ENCODE measurements around the gene CYBA.
"Not testable (repeated sequence)": the region's sequence is repeated elsewhere in the genome, so short reads cannot be mapped to it uniquely, and the experiment has no call there.

Gene CYBA

GRCh38 chr16:88681709-88682451 lies 31.0 kb upstream of the CYBA start:
- TF ChIP-seq JUND (IDR thresholded peaks at IDR 0.05; ENCODE audit: low read depth): no peak
- DNase-seq (ENCODE audit: low read depth in 1 of 2, low spot score in 1 of 2): no peak
- in situ Hi-C loops (cut with HindIII; ENCODE audit: low pct_unique_long_range_greater_than_20kb, low sequenced_read_pairs): no loop called here

- in situ Hi-C loops (cut with HindIII; ENCODE audit: low pct_unique_long_range_greater_than_20kb, low sequenced_read_pairs): no loop called here
- DNase-seq (ENCODE audit: low read depth in 1 of 2, low spot score in 1 of 2): peak; percentile 83 to 90
- no peak for TF ChIP-seq JUND (IDR thresholded peaks at IDR 0.05; ENCODE audit: low read depth)
Observed at GRCh38 chr16:88681084-88681680, 30.3 kb upstream of the CYBA start.

- DNase-seq (ENCODE audit: low read depth in 1 of 2, low spot score in 1 of 2): no peak
- in situ Hi-C loops (cut with HindIII; ENCODE audit: low pct_unique_long_range_greater_than_20kb, low sequenced_read_pairs): no loop called here
- no peak for TF ChIP-seq JUND (IDR thresholded peaks at IDR 0.05; ENCODE audit: low read depth)
Observed at GRCh38 chr16:88680554-88681083, 29.8 kb upstream of the CYBA start.

GRCh38 chr16:88678224-88678979 lies 27.5 kb upstream of the CYBA start:
- in situ Hi-C loops (cut with HindIII; ENCODE audit: low pct_unique_long_range_greater_than_20kb, low sequenced_read_pairs): no loop called here
- no peak for TF ChIP-seq JUND (IDR thresholded peaks at IDR 0.05; ENCODE audit: low read depth)
- DNase-seq (ENCODE audit: low read depth in 1 of 2, low spot score in 1 of 2): no peak

GRCh38 chr16:88677721-88678120 lies 26.9 kb upstream of the CYBA start:
- in situ Hi-C loops (cut with HindIII; ENCODE audit: low pct_unique_long_range_greater_than_20kb, low sequenced_read_pairs): no loop called here
- no peak for DNase-seq (ENCODE audit: low read depth in 1 of 2, low spot score in 1 of 2)
- TF ChIP-seq JUND (IDR thresholded peaks at IDR 0.05; ENCODE audit: low read depth): no peak

- in situ Hi-C loops (cut with HindIII; ENCODE audit: low pct_unique_long_range_greater_than_20kb, low sequenced_read_pairs): no loop called here
- no peak for DNase-seq (ENCODE audit: low read depth in 1 of 2, low spot score in 1 of 2)
- TF ChIP-seq JUND (IDR thresholded peaks at IDR 0.05; ENCODE audit: low read depth): no peak
Observed at GRCh38 chr16:88676502-88677242, 25.8 kb upstream of the CYBA start.

GRCh38 chr16:88673716-88674379 lies 23.0 kb upstream of the CYBA start:
- TF ChIP-seq JUND (IDR thresholded peaks at IDR 0.05; ENCODE audit: low read depth): no peak
- in situ Hi-C loops (cut with HindIII; ENCODE audit: low pct_unique_long_range_greater_than_20kb, low sequenced_read_pairs): no loop called here
- no peak for DNase-seq (ENCODE audit: low read depth in 1 of 2, low spot score in 1 of 2)

- in situ Hi-C loops (cut with HindIII; ENCODE audit: low pct_unique_long_range_greater_than_20kb, low sequenced_read_pairs): no loop called here
- peak in 1 of 2 experiments; percentile 44 for DNase-seq (ENCODE audit: low read depth in 1 of 2, low spot score in 1 of 2)
- TF ChIP-seq JUND (IDR thresholded peaks at IDR 0.05; ENCODE audit: low read depth): no peak
Observed at GRCh38 chr16:88672776-88673175, 21.9 kb upstream of the CYBA start.

GRCh38 chr16:88671806-88672205 lies 21.0 kb upstream of the CYBA start:
- DNase-seq (ENCODE audit: low read depth in 1 of 2, low spot score in 1 of 2): no peak
- TF ChIP-seq JUND (IDR thresholded peaks at IDR 0.05; ENCODE audit: low read depth): no peak
- in situ Hi-C loops (cut with HindIII; ENCODE audit: low pct_unique_long_range_greater_than_20kb, low sequenced_read_pairs): no loop called here

GRCh38 chr16:88669980-88670379 lies 19.1 kb upstream of the CYBA start:
- DNase-seq (ENCODE audit: low read depth in 1 of 2, low spot score in 1 of 2): no peak
- in situ Hi-C loops (cut with HindIII; ENCODE audit: low pct_unique_long_range_greater_than_20kb, low sequenced_read_pairs): no loop called here

GRCh38 chr16:88669493-88669892 lies 18.6 kb upstream of the CYBA start:
- DNase-seq (ENCODE audit: low read depth in 1 of 2, low spot score in 1 of 2); in situ Hi-C loops (cut with HindIII; ENCODE audit: low pct_unique_long_range_greater_than_20kb, low sequenced_read_pairs): not testable (repeated sequence)

More at GRCh38 chr16:88669980-88670379, 19.1 kb upstream of the CYBA start:
- no peak for TF ChIP-seq JUND (IDR thresholded peaks at IDR 0.05; ENCODE audit: low read depth)

GRCh38 chr16:88667461-88667860 lies 16.6 kb upstream of the CYBA start:
- DNase-seq (ENCODE audit: low read depth in 1 of 2, low spot score in 1 of 2): no peak
- in situ Hi-C loops (cut with HindIII; ENCODE audit: low pct_unique_long_range_greater_than_20kb, low sequenced_read_pairs): no loop called here
- no peak for TF ChIP-seq JUND (IDR thresholded peaks at IDR 0.05; ENCODE audit: low read depth)
